GM13976 (cell line): ENCODE measurements around the gene HS3ST3B1.
A peak's percentile ranks its signal among the peaks of the same experiment; 100 is the strongest.

ENCODE experiments used
- DNase-seq: peaks from one replicate; pipeline ENCODE4 v3.0.0; 2012; ENCODE audit warnings: low spot score
- CTCF ChIP-seq: IDR thresholded peaks from 2 replicates; pipeline ENCODE4 v1.5.1; 2012; ENCODE audit warnings: borderline replicate concordance, mild to moderate bottlenecking; ENCODE audit not compliant: insufficient read depth; ENCODE audit errors: extremely low read depth, missing control alignments, control extremely low read depth
- in situ Hi-C: fragments of 300-500 bp; cut with MboI; formaldehyde crosslinking; loops from one replicate; pipeline ENCODE4 v1.12.0; 2022; ENCODE audit warnings: low sequenced_read_pairs, mixed read lengths, inconsistent platforms; ENCODE audit not compliant: unreplicated experiment

HS3ST3B1 gene

GRCh38 chr17:14297161-14297851 is 3.6 kb upstream of the HS3ST3B1 start:
- DNase-seq = no peak
- in situ Hi-C loops = no loop called here
- TF ChIP-seq CTCF = no peak

GRCh38 chr17:14298221-14298946 is 2.5 kb upstream of the HS3ST3B1 start:
- DNase-seq = no peak
- in situ Hi-C loops = no loop called here
- TF ChIP-seq CTCF = no peak

GRCh38 chr17:14298947-14299279 is 2.0 kb upstream of the HS3ST3B1 start:
- DNase-seq = no peak
- in situ Hi-C loops = no loop called here
- TF ChIP-seq CTCF = no peak

- DNase-seq = no peak
- in situ Hi-C loops = no loop called here
- no peak for TF ChIP-seq CTCF
Observed at GRCh38 chr17:14299280-14300141, 1.4 kb upstream of the HS3ST3B1 start.

- in situ Hi-C loops = no loop called here
- peak; percentile 44 for DNase-seq
- TF ChIP-seq CTCF = no peak
Observed at GRCh38 chr17:14301279-14302090, 604 bp downstream of the HS3ST3B1 start.

- in situ Hi-C loops = no loop called here
- DNase-seq = peak; percentile 54
- TF ChIP-seq CTCF = no peak
Observed at GRCh38 chr17:14302091-14302430, 1.2 kb downstream of the HS3ST3B1 start.
